Heart left ventricle (tissue), 16 donors: ENCODE data around the gene ASB18. TPM values are rescaled to one million over a fixed set of nuclear protein-coding genes. Genes with fewer than 3 reads are reported as not detected.

Experiments used
- ATAC-seq, 4 donors: fragments of 200-7000 bp; cut with Tn5 transposase; one replicate each; pipeline ENCODE4 v1.9.1; 2020 to 2022; ENCODE audit warnings: moderate library complexity in 4 of 4, mild to moderate bottlenecking in 3 of 4, moderate number of reproducible peaks in 1 of 4
- DNase-seq, 5 donors: peaks; one replicate each; pipeline ENCODE4 v3.0.0-alpha.2; 2020
- H3K27ac ChIP-seq, 12 donors: fragments of 200-600 bp; sonication (generic) in 4 of 12; one replicate each; pipeline versions ENCODE4 v1.5.0 to v1.8.0; 2016 to 2022; ENCODE audit warnings: mild to moderate bottlenecking in 2 of 12
- H3K27me3 ChIP-seq, 9 donors: fragments of 200-600 bp; sonication (generic) in 2 of 9; one replicate each; pipeline versions ENCODE4 v1.5.1 to v1.8.0; 2016 to 2022; ENCODE audit warnings: mild to moderate bottlenecking in 3 of 9
- H3K36me3 ChIP-seq, 9 donors: fragments of 200-600 bp; sonication (generic) in 2 of 9; one replicate each; pipeline versions ENCODE4 v1.5.0 to v1.8.0; 2018 to 2022; ENCODE audit warnings: mild to moderate bottlenecking in 2 of 9
- H3K4me1 ChIP-seq, 12 donors: fragments of 200-600 bp; sonication (generic) in 4 of 12; one replicate each; pipeline versions ENCODE4 v1.5.0 to v1.8.0; 2016 to 2022; ENCODE audit warnings: mild to moderate bottlenecking in 3 of 12
- H3K4me3 ChIP-seq, 12 donors: fragments of 200-600 bp; sonication (generic) in 4 of 12; one replicate each; pipeline versions ENCODE4 v1.5.0 to v1.8.0; 2017 to 2022; ENCODE audit warnings: mild to moderate bottlenecking in 9 of 12, moderate library complexity in 4 of 12
- H3K9me3 ChIP-seq, 12 donors: fragments of 200-600 bp; sonication (generic) in 4 of 12; one replicate each; pipeline versions ENCODE4 v1.5.0 to v1.8.0; 2016 to 2022; ENCODE audit warnings: mild to moderate bottlenecking in 1 of 12
- POLR2A ChIP-seq, 2 donors: fragments of 450-650 bp; IDR thresholded peaks; one replicate each; pipeline ENCODE4 v1.6.1; 2017; ENCODE audit warnings: antibody characterized with exemption in 2 of 2, mild to moderate bottlenecking in 2 of 2, moderate library complexity in 2 of 2
- WGBS, 4 donors: extraction: QIAGEN DNeasy Blood & Tissue Kit in 2 of 4; methylation state at CpG; one replicate each; pipeline versions ENCODE4 v1.1.5 to v1.1.7; 2013 to 2018; 5-methylcytosine and 5-hydroxymethylcytosine counted together
- intact Hi-C, 10 donors: fragments of 100-400 bp; cut with DNase I; formaldehyde crosslinking; loops; one replicate each; pipeline versions ENCODE4 v1.11.1 to v1.14.2; 2022
- polyA plus RNA-seq, 2 donors: library from polyadenylated mRNA; stranded (reverse); fragments of 200-250 nt; gene quantifications; one replicate each; pipeline ENCODE4 v1.2.3, GENCODE V29; 2013
- total RNA-seq, 9 donors: library from RNA; depleted of rRNA in 2 of 9; stranded (reverse); fragments of >200 nt in 2 of 9; fragmentation: NEBNext Ultra II Directional in 3 of 9; extraction: Animal tissue kit (Norgen Biotek cat#: 25700) in 3 of 9; gene quantifications; one replicate each; pipeline versions ENCODE4 v1.1.0 to v1.2.4, GENCODE V29; 2016 to 2023
- TF ChIP-seq, protein P1 (sequence below), 12 donors: fragments of 200-600 bp; sonication (generic) in 4 of 12; IDR thresholded peaks; one replicate each; pipeline versions ENCODE4 v1.5.0 to v1.8.0; 2018 to 2022; ENCODE audit warnings: antibody characterized with exemption in 12 of 12, mild to moderate bottlenecking in 5 of 12
- donor health status: ischemic (EF 13 %, LVEDD 7.1; RV severe dilation, severe dysfunction).
- donor health status: healthy with polysubstance abuse.
- donor health status: DM: no; HTN: yes; CAD: no.
- donor health status: DM: no; HTN: no; CAD: no.
- donor health status: ischemic (EF 25% LVEDD 6.9; RV normal size, moderate dysfunction).
- donor health status: ischemic (EF 25% LVEDD 5.7; RV mildly dilated, moderate dysfunction).
- donor health status: healthy.
- donor health status: DM: yes; HTN: yes; CAD: no.
- donor health status: ischemic (EF 35%, LVEDD 5.7; RV mildly dilated, moderate dysfunction).
- donor health status: nonischemic (EF 11% LVEDD 7.7; RV severe dilation, severe dysfunction).
- donor health status: DM: yes; HTN: yes; CAD: no.
- donor health status: PGD.
- donor health status: ischemic (EF 29% LVEDD 5.4; RV normal size, mild dysfunction).
- donor health status: nonischemic (EF 23%, LVEDD 6.1; RV moderate dilation, normal function).

The ASB18 gene
- total and polyA plus RNA-seq, 11 donors = 4.3 to 49.8 (median 14.1) TPM

DNA sequence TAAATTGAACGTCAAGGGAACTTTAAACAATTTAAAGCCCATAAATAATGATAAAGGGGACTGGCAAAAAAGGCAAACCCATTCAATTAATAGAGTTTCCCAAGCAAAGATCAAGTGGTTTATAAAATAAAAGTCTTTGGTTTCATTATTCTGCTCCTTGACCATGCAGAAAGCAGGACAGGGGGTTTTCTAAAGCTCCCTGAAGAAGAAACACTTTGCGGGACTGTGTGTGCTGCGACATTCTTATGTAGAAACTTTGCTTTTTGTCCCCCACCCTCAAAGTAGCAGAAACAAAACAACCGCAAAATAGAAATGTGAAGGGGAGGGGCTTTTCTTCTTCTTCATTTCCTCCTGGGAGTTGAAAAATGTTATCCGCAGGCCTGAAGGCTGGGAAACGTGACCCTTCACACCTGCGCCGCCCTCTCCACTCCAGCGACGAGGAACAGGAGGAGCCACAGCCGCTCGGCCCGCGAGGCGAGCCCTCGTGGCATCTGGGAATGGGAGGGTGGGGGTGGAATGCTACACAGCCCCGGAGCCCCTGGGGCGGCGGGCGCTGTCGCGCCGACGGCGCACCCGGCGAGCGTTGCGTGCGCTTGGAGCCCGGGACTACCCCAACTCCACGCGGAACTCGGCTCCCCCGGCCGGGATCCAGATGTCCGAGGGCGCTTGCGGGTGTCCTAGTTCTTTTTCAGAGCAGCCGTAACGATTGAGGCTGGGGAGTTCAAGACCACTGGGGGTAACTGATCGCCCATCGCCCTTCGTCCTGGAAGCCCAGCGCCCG is 91.8 kb downstream of the ASB18 start:
- 4 to 6% (median 5%) methylated on average over 18 to 46 of the region's 46 CpGs for WGBS, 4 donors
- TF ChIP-seq POLR2A (IDR thresholded peaks at IDR 0.05) = no peak
- TF ChIP-seq, protein P1, sequence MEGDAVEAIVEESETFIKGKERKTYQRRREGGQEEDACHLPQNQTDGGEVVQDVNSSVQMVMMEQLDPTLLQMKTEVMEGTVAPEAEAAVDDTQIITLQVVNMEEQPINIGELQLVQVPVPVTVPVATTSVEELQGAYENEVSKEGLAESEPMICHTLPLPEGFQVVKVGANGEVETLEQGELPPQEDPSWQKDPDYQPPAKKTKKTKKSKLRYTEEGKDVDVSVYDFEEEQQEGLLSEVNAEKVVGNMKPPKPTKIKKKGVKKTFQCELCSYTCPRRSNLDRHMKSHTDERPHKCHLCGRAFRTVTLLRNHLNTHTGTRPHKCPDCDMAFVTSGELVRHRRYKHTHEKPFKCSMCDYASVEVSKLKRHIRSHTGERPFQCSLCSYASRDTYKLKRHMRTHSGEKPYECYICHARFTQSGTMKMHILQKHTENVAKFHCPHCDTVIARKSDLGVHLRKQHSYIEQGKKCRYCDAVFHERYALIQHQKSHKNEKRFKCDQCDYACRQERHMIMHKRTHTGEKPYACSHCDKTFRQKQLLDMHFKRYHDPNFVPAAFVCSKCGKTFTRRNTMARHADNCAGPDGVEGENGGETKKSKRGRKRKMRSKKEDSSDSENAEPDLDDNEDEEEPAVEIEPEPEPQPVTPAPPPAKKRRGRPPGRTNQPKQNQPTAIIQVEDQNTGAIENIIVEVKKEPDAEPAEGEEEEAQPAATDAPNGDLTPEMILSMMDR (IDR thresholded peaks at IDR 0.05) = no peak
- intact Hi-C loops = no loop called here
- DNase-seq (no peak), ATAC-seq (no peak)
- Histone ChIP-seq H3K4me3 (no peak overlapping the region), H3K27ac (no peak overlapping the region), H3K9me3 (no peaks in the 10 kb centered on the region), H3K4me1 (peaks cover 1 to 50% (median 17%) of the 10 kb centered on the region in 12 donors), H3K36me3 (no peaks in the 10 kb centered on the region), H3K27me3 (peaks cover 81 to 99% (median 96%) of the 10 kb centered on the region in 9 donors)

DNA sequence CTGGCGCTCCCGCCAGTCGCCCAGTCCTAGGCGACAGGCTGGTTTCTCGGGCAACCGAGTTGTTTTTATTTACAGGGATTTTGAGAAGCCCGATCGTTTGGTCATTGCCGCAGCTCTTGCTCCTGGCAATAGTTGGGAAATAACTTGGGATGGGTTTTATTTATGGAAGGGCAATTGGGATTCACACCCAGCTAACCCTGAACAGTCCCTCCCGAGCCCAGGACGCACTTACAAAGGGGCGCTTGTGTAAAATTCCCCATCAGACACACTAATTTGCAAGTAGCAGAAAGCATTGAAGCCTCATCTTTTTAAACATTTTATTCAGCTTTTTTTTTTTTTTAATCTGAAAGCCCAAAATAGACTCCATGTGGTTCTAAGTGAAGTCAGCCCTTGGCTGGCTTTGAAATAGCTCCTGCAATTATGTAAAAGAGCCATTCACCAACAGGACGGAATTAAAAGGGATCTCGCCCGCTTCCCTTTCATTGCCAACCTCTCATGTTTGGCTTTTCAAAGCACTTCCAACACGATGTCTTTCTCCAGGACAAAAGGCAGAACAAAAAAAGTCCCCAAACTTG is 92.4 kb downstream of the ASB18 start:
- H3K27ac ChIP-seq = no peak overlapping the region
- H3K27me3 ChIP-seq = peaks cover 81 to 99% (median 96%) of the 10 kb centered on the region in 9 donors
- no peaks in the 10 kb centered on the region for H3K9me3 ChIP-seq
- H3K4me3 ChIP-seq = peak overlapping the region in 1 of 12 donors; percentile 3
- ATAC-seq (no peak), DNase-seq (no peak)
- H3K4me1 ChIP-seq = peaks cover 8 to 57% (median 22%) of the 10 kb centered on the region in 12 donors
- no peaks in the 10 kb centered on the region for H3K36me3 ChIP-seq
- TF ChIP-seq, protein P1 (IDR thresholded peaks at IDR 0.05) = no peak
- TF ChIP-seq POLR2A (IDR thresholded peaks at IDR 0.05) = no peak
- WGBS, 4 donors = 6 to 10% (median 9%) methylated on average over 12 to 16 of the region's 16 CpGs
- intact Hi-C loops = no loop called here

DNA sequence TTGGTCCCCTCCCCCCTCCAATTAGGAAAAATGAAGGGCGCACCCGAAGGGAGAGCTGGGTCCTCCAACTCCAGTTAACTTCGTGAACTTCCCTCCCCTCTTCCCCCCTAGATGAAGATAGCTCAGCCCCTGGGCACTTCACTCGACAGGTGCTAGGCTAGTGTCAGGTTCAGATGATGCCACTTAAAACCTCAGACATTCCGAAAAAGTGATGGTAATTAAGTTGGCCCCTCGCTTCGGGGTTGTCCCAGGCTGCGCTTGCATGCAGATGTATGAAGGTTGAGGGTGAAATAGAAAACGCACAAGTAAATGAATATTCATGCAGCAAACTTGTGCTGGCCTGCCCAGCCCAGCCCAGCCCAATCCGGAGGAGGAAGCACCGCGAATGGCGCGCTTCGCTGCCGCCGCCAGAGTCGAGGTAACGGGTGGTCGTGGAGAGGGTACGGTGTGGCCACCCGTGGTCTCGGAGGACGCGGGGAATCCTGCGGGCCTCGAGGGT is 93.0 kb downstream of the ASB18 start:
- H3K27me3 ChIP-seq = peaks cover 83 to 99% (median 96%) of the 10 kb centered on the region in 9 donors
- TF ChIP-seq, protein P1 (IDR thresholded peaks at IDR 0.05) = no peak
- no peak for TF ChIP-seq POLR2A (IDR thresholded peaks at IDR 0.05)
- H3K4me1 ChIP-seq = peaks cover 8 to 62% (median 26%) of the 10 kb centered on the region in 12 donors
- ATAC-seq (no peak), DNase-seq (no peak)
- WGBS, 4 donors = 2 to 4% (median 3%) methylated on average over 22 to 27 of the region's 27 CpGs
- no peak overlapping the region for H3K27ac ChIP-seq
- no peaks in the 10 kb centered on the region for H3K36me3 ChIP-seq
- H3K9me3 ChIP-seq = no peaks in the 10 kb centered on the region
- H3K4me3 ChIP-seq = peak overlapping the region in 1 of 12 donors; percentile 3
- intact Hi-C loops = no loop called here

DNA sequence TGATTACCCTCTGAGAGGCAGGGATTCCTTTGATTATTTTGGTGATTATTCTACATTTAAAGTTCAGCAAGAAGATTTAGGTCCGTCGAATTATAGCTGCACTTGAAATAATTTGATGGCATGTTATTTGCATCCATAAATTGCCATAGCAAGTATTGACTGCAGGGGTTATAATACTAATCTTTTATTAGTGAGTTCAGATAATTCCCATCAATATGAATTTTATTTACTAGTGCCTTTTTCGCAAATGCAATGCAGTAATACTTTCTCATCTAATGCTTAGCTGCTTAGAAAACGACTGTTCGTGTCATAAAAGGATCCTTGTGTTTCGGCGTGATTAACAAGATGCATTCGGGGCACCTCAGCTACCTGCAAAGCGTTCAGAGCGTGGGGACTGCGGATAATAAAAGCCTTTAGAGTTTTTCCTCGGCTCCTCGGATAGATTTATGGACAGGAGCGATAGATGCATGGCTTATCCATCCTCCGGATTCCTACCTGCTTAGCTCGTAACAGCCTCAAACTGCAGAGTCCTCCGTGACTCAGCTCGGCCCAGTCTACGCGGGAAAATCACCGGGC is 93.5 kb downstream of the ASB18 start:
- Histone ChIP-seq H3K4me1 (peaks cover 8 to 67% (median 29%) of the 10 kb centered on the region in 12 donors), H3K27me3 (peaks cover 88 to 100% (median 96%) of the 10 kb centered on the region in 9 donors), H3K9me3 (no peaks in the 10 kb centered on the region), H3K27ac (no peak overlapping the region), H3K36me3 (no peaks in the 10 kb centered on the region), H3K4me3 (peak overlapping the region in 1 of 12 donors; percentile 3)
- TF ChIP-seq, protein P1 (IDR thresholded peaks at IDR 0.05) = no peak
- TF ChIP-seq POLR2A (IDR thresholded peaks at IDR 0.05) = no peak
- intact Hi-C loops = no loop called here
- WGBS, 4 donors = 8 to 12% (median 11%) methylated on average over 21 of the region's 21 CpGs
- no peak for DNase-seq
- ATAC-seq = no peak
